Measurements from ENCODE around the gene HCN1. TPM values are rescaled to one million over a fixed set of nuclear protein-coding genes. Genes with fewer than 3 reads are reported as not detected.

HCN1 gene
- total and polyA plus RNA-seq, 10 donors = not detected

GRCh38 chr5:45252978-45253377 is 443.2 kb downstream of the HCN1 start:
- H3K4me3 ChIP-seq = no peak overlapping the region
- TF ChIP-seq POLR2A (IDR thresholded peaks at IDR 0.05) = no peak
- TF ChIP-seq CTCF (IDR thresholded peaks at IDR 0.05 in 8 of 11, conservative IDR thresholded peaks at IDR 0.05 in 3 of 11) = no peak
- no peak for TF ChIP-seq POLR2AphosphoS5 (IDR thresholded peaks at IDR 0.05)
- H3K27ac ChIP-seq = no peak overlapping the region
- DNase-seq = no peak
- no peaks in the 10 kb centered on the region for H3K36me3 ChIP-seq
- peaks cover 0 to 30% (median 18%) of the 10 kb centered on the region in 8 donors for H3K9me3 ChIP-seq
- intact Hi-C loops (cut with DNase I; ENCODE audit: low total_unique reads) = no loop called here
- H3K27me3 ChIP-seq (replicated peaks in 1 of 7) = no peaks in the 10 kb centered on the region
- WGBS, 5 donors = 31 to 65% (median 54%) methylated on average over 1 of the region's 1 CpG
- no peaks in the 10 kb centered on the region for H3K4me1 ChIP-seq

GRCh38 chr5:45252541-45252940 is 443.6 kb downstream of the HCN1 start:
- H3K27ac ChIP-seq = no peak overlapping the region
- 77 to 90% (median 82%) methylated on average over 3 of the region's 3 CpGs for WGBS, 5 donors
- H3K27me3 ChIP-seq (replicated peaks in 1 of 7) = no peaks in the 10 kb centered on the region
- H3K9me3 ChIP-seq = peaks cover 0 to 33% (median 20%) of the 10 kb centered on the region in 8 donors
- TF ChIP-seq POLR2AphosphoS5 (IDR thresholded peaks at IDR 0.05) (no peak), CTCF (IDR thresholded peaks at IDR 0.05 in 8 of 11, conservative IDR thresholded peaks at IDR 0.05 in 3 of 11) (no peak), POLR2A (IDR thresholded peaks at IDR 0.05) (no peak)
- H3K4me1 ChIP-seq = no peaks in the 10 kb centered on the region
- no peak for DNase-seq
- H3K36me3 ChIP-seq = no peaks in the 10 kb centered on the region
- intact Hi-C loops (cut with DNase I; ENCODE audit: low total_unique reads) = no loop called here
- H3K4me3 ChIP-seq = no peak overlapping the region

GRCh38 chr5:45225571-45226031 is 470.6 kb downstream of the HCN1 start:
- Histone ChIP-seq H3K9me3 (peaks cover 0 to 35% (median 13%) of the 10 kb centered on the region in 8 donors), H3K27me3 (replicated peaks in 1 of 7) (no peaks in the 10 kb centered on the region), H3K4me3 (no peak overlapping the region), H3K36me3 (no peaks in the 10 kb centered on the region), H3K27ac (no peak overlapping the region), H3K4me1 (no peaks in the 10 kb centered on the region)
- DNase-seq = no peak
- no peak for TF ChIP-seq POLR2A (IDR thresholded peaks at IDR 0.05)
- TF ChIP-seq POLR2AphosphoS5 (IDR thresholded peaks at IDR 0.05) = no peak
- TF ChIP-seq CTCF (IDR thresholded peaks at IDR 0.05 in 8 of 11, conservative IDR thresholded peaks at IDR 0.05 in 3 of 11) = no peak
- intact Hi-C loops (cut with DNase I; ENCODE audit: low total_unique reads) = no loop called here
- WGBS, 5 donors = 89 to 97% (median 95%) methylated on average over 21 to 25 of the region's 25 CpGs

- no peak for DNase-seq
- Histone ChIP-seq H3K4me1 (no peaks in the 10 kb centered on the region), H3K36me3 (no peaks in the 10 kb centered on the region), H3K9me3 (peaks cover 0 to 7% (median 0%) of the 10 kb centered on the region in 8 donors), H3K4me3 (no peak overlapping the region), H3K27ac (no peak overlapping the region), H3K27me3 (replicated peaks in 1 of 7) (no peaks in the 10 kb centered on the region)
- WGBS, 5 donors = 76 to 86% (median 83%) methylated on average over 4 of the region's 4 CpGs
- intact Hi-C loops (cut with DNase I; ENCODE audit: low total_unique reads) = no loop called here
- TF ChIP-seq POLR2AphosphoS5 (IDR thresholded peaks at IDR 0.05) (no peak), CTCF (IDR thresholded peaks at IDR 0.05 in 8 of 11, conservative IDR thresholded peaks at IDR 0.05 in 3 of 11) (no peak)
Measured at GRCh38 chr5:45205403-45205961, 490.7 kb downstream of the HCN1 start.
